HAP-1 (cell line): ENCODE data around the gene PUS10.

Source experiments
- DNase-seq, 2 experiments: peaks; one replicate each; pipeline ENCODE4 v3.0.0-alpha.2; 2016 to 2020; ENCODE audit warnings: low spot score in 2 of 2
- H3K27me3 ChIP-seq: fragments of 250-450 bp; sonication (Bioruptor Pico); 2 replicates; pipeline ENCODE4 v1.5.1; 2020; ENCODE audit warnings: low read depth, mild to moderate bottlenecking, moderate library complexity
- H3K36me3 ChIP-seq: fragments of 250-450 bp; sonication (Bioruptor Pico); replicated peaks from 2 replicates; pipeline ENCODE4 v1.5.1; 2020; ENCODE audit warnings: mild to moderate bottlenecking
- H3K4me1 ChIP-seq: fragments of 250-450 bp; sonication (Bioruptor Pico); 2 replicates; pipeline ENCODE4 v1.5.1; 2020; ENCODE audit warnings: mild to moderate bottlenecking
- H3K4me3 ChIP-seq: fragments of 250-450 bp; sonication (Bioruptor Pico); 2 replicates; pipeline ENCODE4 v1.5.1; 2020; ENCODE audit warnings: mild to moderate bottlenecking, moderate library complexity
- H3K9me3 ChIP-seq: fragments of 250-450 bp; sonication (Bioruptor Pico); 2 replicates; pipeline ENCODE4 v1.5.1; 2020; ENCODE audit warnings: mild to moderate bottlenecking, moderate library complexity
- in situ Hi-C: fragments of 300-500 bp; cut with MboI; formaldehyde crosslinking; loops from 3 replicates; pipeline ENCODE4 v1.14.3; 2020; ENCODE audit warnings: low sequenced_read_pairs, inconsistent platforms, mixed read lengths

The PUS10 gene

GRCh38 chr2:60976256-60976850, 41.7 kb downstream of the PUS10 start:
- no peak for DNase-seq
- Histone ChIP-seq H3K9me3 (no peaks in the 10 kb centered on the region), H3K36me3 (no peaks in the 10 kb centered on the region), H3K4me1 (no peaks in the 10 kb centered on the region), H3K27me3 (no peaks in the 10 kb centered on the region), H3K4me3 (no peak overlapping the region)
- in situ Hi-C loops, result no loop called here

DNA sequence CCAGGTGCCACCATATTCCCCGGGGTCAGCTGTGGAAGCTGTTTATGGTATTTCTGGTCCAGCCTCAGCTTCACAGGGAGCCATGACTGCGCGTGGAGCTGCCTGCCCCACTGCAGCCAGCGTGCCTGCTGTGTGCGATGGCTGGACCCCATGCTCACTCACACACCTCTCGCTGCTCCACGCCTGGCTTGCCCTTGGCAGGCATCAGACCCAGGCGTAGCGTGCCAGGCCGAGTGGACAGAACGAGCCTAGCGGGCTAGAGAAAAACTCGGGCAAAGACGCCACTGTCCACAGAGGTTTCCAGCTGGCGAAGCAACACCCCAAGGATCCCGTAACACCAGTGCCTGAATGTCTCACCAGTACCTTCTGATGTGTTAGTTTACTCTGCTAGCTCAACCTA, 43.4 kb downstream of the PUS10 start:
- Histone ChIP-seq H3K4me1 (no peaks in the 10 kb centered on the region), H3K27me3 (no peaks in the 10 kb centered on the region), H3K9me3 (no peaks in the 10 kb centered on the region), H3K4me3 (no peak overlapping the region), H3K36me3 (no peaks in the 10 kb centered on the region)
- DNase-seq, result no peak
- in situ Hi-C loops, result no loop called here

DNA sequence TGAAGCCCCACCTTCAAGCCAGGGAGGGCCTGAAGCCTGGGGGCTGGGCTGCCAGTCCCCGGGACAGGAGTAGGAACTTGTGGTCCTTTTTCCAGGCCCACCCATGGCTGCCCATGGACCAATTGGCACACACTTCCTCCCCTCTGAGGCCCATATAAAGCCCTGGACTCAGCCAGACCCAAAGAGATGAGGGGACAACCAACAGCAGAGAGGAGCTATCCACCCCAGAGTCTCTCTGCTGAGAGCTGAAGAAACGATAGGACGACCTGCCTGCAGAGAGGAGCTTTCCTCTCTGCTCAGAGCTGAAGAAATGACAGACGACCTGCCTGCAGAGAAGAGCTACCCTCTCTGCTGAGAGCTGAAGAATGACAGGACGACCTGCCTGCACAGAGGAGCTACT, 44.4 kb downstream of the PUS10 start:
- in situ Hi-C loops, result no loop called here
- no peak overlapping the region for H3K4me3 ChIP-seq
- H3K4me1 ChIP-seq, result no peaks in the 10 kb centered on the region

GRCh38 chr2:60972889-60973656, 45.0 kb downstream of the PUS10 start:
- in situ Hi-C loops, result no loop called here
- DNase-seq, result no peak
- Histone ChIP-seq H3K36me3 (no peaks in the 10 kb centered on the region), H3K4me3 (no peak overlapping the region), H3K9me3 (no peaks in the 10 kb centered on the region), H3K27me3 (no peaks in the 10 kb centered on the region), H3K4me1 (no peaks in the 10 kb centered on the region)

More for the DNA sequence above, 44.4 kb downstream of the PUS10 start:
- Histone ChIP-seq H3K27me3 (no peaks in the 10 kb centered on the region), H3K9me3 (no peaks in the 10 kb centered on the region), H3K36me3 (no peaks in the 10 kb centered on the region)
- no peak for DNase-seq

- DNase-seq, result no peak
- no peaks in the 10 kb centered on the region for H3K4me1 ChIP-seq
- in situ Hi-C loops, result no loop called here
- H3K4me3 ChIP-seq, result no peak overlapping the region
- H3K36me3 ChIP-seq, result no peaks in the 10 kb centered on the region
- H3K9me3 ChIP-seq, result no peaks in the 10 kb centered on the region
- no peaks in the 10 kb centered on the region for H3K27me3 ChIP-seq
Measured at GRCh38 chr2:60966507-60967405, 51.3 kb downstream of the PUS10 start.

DNA sequence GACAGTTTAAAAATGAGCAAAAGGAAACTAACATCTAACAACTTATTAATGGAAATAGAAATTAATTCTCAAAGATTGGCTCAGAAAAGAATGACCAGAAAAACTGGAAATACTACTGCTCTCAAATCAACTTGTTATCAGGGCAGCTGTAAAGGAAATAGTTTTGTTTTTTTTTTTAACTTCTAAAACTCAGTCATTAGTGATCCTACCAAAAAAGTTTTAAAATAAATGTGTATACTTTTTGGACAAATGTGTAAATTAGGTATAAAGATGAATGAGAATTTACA, 52.6 kb downstream of the PUS10 start:
- no peak for DNase-seq
- H3K4me1 ChIP-seq, result no peaks in the 10 kb centered on the region
- no peak overlapping the region for H3K4me3 ChIP-seq
- no peaks in the 10 kb centered on the region for H3K9me3 ChIP-seq
- in situ Hi-C loops, result no loop called here
- H3K36me3 ChIP-seq, result no peaks in the 10 kb centered on the region
- H3K27me3 ChIP-seq, result no peaks in the 10 kb centered on the region

- DNase-seq, result no peak
- H3K27me3 ChIP-seq, result no peaks in the 10 kb centered on the region
- no peak overlapping the region for H3K4me3 ChIP-seq
- no peaks in the 10 kb centered on the region for H3K36me3 ChIP-seq
- in situ Hi-C loops, result no loop called here
- no peaks in the 10 kb centered on the region for H3K9me3 ChIP-seq
- no peaks in the 10 kb centered on the region for H3K4me1 ChIP-seq
Measured at GRCh38 chr2:60964651-60965498, 53.2 kb downstream of the PUS10 start.

DNA sequence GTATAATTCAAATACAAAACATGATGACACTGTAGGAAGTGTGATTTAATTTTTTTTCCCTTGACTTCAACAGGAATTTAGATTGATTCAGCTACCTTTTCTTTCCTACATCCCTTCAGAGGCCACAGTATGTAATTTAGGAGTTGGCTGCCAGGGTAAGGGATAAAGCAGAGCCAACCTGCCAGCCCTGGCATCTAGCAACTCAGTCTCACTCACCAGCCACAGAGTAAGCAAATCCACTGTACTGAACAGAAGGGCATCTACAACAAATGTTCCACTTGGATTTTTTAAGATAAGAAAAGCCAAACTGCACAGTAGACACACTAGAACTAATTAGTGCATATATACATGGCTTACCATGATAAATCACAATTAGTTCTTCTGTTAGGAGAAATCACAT, 54.9 kb downstream of the PUS10 start:
- H3K4me1 ChIP-seq, result no peaks in the 10 kb centered on the region
- H3K9me3 ChIP-seq, result no peaks in the 10 kb centered on the region
- H3K36me3 ChIP-seq, result no peaks in the 10 kb centered on the region
- no peaks in the 10 kb centered on the region for H3K27me3 ChIP-seq
- no peak for DNase-seq
- no peak overlapping the region for H3K4me3 ChIP-seq
- in situ Hi-C loops, result no loop called here

GRCh38 chr2:60962528-60962927, 55.5 kb downstream of the PUS10 start:
- DNase-seq, result no peak
- H3K4me3 ChIP-seq, result no peak overlapping the region
- no peaks in the 10 kb centered on the region for H3K4me1 ChIP-seq
- no peaks in the 10 kb centered on the region for H3K27me3 ChIP-seq
- in situ Hi-C loops, result no loop called here
- H3K9me3 ChIP-seq, result no peaks in the 10 kb centered on the region
- no peaks in the 10 kb centered on the region for H3K36me3 ChIP-seq

DNA sequence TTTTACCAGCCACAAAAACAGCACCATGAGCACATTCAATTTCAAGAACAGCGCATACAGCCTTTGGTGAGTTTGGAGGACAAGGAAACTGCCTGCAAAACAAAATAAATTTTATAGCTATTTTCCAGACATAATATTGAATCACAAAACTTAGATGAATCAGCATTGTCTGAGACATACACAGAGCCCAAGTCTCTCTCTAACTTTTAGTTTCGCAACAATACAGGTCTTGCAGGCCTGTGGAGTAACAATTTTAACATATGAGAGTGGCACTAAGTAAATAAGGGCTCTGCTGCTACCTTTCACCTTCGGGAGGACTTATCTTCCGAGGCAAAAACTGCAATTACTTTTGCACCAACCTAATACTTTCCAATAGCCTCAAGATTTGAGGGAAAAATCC, 56.6 kb downstream of the PUS10 start:
- H3K4me1 ChIP-seq, result no peaks in the 10 kb centered on the region
- DNase-seq, result no peak
- H3K36me3 ChIP-seq, result no peaks in the 10 kb centered on the region
- no peaks in the 10 kb centered on the region for H3K27me3 ChIP-seq
- H3K9me3 ChIP-seq, result no peaks in the 10 kb centered on the region
- in situ Hi-C loops, result no loop called here
- H3K4me3 ChIP-seq, result no peak overlapping the region

- H3K27me3 ChIP-seq, result no peaks in the 10 kb centered on the region
- no peak for DNase-seq
- H3K36me3 ChIP-seq, result no peaks in the 10 kb centered on the region
- no peaks in the 10 kb centered on the region for H3K4me1 ChIP-seq
- in situ Hi-C loops, result no loop called here
- H3K4me3 ChIP-seq, result no peak overlapping the region
- H3K9me3 ChIP-seq, result no peaks in the 10 kb centered on the region
Measured at GRCh38 chr2:60960706-60961105, 57.3 kb downstream of the PUS10 start.

DNA sequence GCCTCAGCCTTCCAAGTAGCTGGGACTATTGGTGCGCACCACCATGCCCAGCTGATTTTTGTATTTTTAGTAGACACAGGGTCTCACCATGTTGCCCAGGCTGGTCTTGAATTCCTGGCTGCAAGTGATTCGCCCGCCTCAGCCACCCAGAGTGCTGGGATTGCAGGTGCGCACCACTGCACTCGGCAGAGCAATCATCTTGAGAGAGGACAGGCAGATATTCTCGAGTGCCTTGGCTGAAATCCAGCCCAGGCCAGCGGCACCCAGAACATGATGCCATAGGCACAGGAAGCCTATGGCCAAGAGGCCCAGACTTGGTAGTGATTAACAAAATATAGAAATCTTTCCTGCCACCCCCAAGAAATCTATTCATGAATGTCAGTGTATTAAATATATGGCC, 58.6 kb downstream of the PUS10 start:
- in situ Hi-C loops, result no loop called here
- Histone ChIP-seq H3K9me3 (no peaks in the 10 kb centered on the region), H3K36me3 (no peaks in the 10 kb centered on the region), H3K27me3 (no peaks in the 10 kb centered on the region), H3K4me1 (no peaks in the 10 kb centered on the region), H3K4me3 (no peak overlapping the region)
- DNase-seq, result no peak

GRCh38 chr2:60958800-60959199, 59.3 kb downstream of the PUS10 start:
- in situ Hi-C loops, result no loop called here
- H3K9me3 ChIP-seq, result no peaks in the 10 kb centered on the region
- H3K4me3 ChIP-seq, result no peak overlapping the region
- no peak for DNase-seq
- no peaks in the 10 kb centered on the region for H3K27me3 ChIP-seq
- no peaks in the 10 kb centered on the region for H3K36me3 ChIP-seq
- no peaks in the 10 kb centered on the region for H3K4me1 ChIP-seq
